ENCODE data around the gene PSMB11.
"Not testable (repeated sequence)": the region's sequence is repeated elsewhere in the genome, so short reads cannot be mapped to it uniquely, and the experiment has no call there.

Gene PSMB11

GRCh38 chr14:23042162-23042965, at the start of gene PSMB11:
PSMB11 (plus strand) TSS chr14:23042212; CDS start chr14:23042226, 14 bp downstream.
- DNase-seq, result no peak

DNA sequence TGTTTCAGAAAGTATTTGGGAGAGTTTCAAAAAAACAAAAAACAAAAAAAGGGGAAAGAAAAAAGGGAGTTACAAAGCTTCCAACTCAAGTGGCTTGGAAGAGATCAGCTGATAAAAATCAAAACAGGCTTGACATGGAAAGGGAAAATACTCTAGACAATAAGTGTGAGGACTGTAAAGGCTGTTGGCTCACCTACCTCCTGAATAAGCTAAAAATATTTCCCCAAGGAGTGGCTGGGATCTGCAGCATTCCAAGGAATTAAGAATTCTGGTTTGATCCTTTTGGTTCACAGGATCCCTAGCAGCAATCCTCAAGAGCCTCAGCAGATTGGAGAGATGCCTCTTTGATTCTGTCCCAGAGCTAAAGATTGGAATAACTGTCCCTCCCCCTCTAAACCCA, 48.5 kb upstream of the PSMB11 start:
- DNase-seq, result no peak

DNA sequence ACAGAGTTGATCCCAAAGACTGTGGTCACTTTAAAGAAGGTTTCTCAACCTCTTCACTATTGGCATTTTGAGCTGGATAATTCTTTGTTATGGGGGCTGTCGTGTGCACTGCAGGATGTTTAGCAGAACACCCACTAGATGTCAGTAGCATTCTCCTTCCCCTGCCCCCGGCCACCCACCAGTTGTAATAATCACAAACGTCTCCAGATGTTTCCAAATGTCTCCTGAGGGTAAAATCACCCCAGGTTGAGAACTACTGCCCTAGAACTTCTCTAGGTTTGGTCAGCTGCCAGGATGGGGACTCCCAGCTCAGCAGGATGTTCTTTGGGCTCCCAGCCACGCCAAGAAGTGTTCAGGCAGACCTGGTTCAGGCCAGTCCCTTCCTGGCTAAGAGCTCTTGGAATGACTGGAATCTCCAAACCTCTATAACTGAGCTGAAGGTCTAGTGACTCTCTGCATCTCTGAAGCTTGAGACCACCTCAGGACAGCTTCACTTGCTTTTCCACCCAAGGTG, 47.2 kb upstream of the PSMB11 start:
- DNase-seq, result peak; percentile 26

DNA sequence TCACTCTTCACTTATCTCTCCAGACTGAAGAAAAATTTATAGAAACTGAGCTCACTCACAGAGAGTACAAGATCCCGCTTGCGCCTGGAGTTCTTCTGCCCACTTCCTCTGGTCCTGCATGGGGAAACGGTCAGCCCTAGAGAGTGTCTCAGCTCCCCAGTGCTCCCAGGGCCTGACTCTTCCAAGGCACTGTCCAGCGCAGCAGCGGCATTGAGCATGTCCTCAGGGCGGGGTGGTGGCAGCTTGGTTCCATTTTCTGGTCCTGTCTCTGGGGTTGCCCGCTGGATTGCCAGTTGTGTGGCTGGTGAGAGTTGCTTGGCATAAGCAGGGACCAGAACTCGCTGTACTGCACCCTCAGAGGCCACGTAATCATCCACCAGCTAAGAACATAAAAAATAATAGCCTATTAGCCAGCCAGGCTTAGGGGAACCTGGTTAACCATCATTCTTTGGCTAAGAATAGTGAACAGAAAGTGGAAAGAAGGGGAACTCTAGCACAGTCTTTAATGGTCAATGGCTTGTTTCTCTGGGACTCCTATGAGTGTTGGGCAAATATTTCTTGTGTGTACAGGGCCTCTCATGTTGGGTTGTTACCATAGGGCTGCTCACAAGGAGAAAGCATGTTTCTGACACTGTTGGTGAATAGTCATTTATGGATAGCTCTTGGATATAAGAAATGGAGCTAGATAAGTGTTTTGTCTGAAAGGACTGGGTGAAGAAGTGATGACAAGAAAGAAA, 46.0 kb upstream of the PSMB11 start:
- no peak for DNase-seq

DNA sequence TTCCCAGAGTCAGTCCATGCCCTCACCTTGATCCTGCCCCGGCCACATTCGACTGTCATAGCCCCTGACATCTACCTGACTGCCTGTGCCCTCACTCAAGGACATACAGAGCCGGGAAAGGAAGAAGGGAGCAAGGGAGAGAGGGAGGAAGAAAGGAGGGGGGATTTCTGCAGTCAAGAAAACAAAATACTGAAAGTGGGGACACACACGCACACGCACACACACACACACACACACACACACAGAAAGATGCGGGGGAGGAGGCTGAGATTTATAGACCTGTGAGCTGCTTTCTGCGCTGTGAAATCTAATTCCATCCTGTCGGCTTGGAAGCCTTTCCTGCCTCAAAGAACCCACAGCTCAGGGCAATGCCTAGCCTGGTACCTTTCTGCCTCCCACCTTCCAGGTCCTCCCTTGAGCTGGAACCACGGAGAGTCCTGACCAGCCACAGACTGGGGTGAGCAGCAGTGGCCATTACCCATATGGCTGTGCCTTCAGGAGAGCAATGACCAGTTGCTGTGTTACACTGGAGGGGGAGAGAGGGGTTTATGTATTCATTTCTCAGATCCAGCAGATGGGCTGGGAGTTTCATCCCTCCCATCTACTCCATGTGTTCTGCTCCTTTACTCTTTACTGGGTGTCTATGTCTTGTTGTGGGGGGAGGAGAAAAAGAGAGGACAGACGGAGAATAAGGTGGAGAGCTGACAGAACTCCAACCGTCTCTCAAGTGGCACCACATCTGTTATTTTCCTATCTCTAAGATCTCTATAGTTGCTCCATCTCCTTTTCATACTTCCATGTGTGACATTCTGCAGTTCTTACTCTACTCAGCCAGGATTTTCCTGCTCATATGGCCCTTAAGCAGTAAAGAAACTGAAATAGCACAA, 45.0 kb upstream of the PSMB11 start:
- peak; percentile 9 for DNase-seq

- DNase-seq, result no peak
Measured at GRCh38 chr14:22997676-22998323, 44.2 kb upstream of the PSMB11 start.

DNA sequence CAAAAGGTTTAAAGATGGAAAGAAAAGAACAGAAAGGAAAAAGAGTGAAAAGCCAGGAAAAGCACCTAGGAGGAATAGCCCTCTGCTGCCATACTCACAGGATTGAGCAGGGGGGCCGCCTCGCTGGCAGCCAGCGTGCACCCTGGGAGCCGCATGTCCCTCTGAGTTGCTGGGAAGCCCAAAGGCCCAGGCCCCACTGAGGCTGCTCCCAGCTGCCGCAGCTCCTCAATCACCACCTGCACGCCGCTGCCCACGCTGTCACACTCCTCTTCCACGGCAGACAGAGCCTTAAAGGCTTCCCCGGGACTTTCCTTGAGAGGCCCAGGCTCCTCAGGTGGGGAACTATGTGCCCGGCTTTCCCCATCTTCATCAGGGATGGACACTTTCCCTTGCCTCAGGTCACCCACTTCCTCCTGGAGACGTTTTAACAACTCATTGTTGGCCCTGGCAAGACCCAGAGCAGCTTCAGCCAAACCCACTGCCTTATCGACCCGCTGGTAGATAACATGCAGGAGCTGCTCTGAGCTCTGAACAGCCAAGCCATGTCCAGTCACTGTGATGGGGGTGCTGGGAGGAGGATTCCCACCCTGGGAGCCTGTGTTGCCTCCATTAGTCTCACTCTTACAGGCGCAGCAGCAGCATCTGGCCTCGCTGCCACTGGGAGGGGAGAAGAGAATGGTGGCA, 43.5 kb upstream of the PSMB11 start:
- no peak for DNase-seq

- no peak for DNase-seq
Measured at GRCh38 chr14:23000860-23001259, 41.2 kb upstream of the PSMB11 start.

- no peak for DNase-seq
Measured at GRCh38 chr14:23002592-23002991, 39.4 kb upstream of the PSMB11 start.

GRCh38 chr14:23004274-23004673, 37.7 kb upstream of the PSMB11 start:
- not testable (repeated sequence) for DNase-seq

GRCh38 chr14:23005451-23006187, 36.4 kb upstream of the PSMB11 start:
- no peak for DNase-seq

- DNase-seq, result no peak
Measured at GRCh38 chr14:23006188-23006534, 35.9 kb upstream of the PSMB11 start.

DNA sequence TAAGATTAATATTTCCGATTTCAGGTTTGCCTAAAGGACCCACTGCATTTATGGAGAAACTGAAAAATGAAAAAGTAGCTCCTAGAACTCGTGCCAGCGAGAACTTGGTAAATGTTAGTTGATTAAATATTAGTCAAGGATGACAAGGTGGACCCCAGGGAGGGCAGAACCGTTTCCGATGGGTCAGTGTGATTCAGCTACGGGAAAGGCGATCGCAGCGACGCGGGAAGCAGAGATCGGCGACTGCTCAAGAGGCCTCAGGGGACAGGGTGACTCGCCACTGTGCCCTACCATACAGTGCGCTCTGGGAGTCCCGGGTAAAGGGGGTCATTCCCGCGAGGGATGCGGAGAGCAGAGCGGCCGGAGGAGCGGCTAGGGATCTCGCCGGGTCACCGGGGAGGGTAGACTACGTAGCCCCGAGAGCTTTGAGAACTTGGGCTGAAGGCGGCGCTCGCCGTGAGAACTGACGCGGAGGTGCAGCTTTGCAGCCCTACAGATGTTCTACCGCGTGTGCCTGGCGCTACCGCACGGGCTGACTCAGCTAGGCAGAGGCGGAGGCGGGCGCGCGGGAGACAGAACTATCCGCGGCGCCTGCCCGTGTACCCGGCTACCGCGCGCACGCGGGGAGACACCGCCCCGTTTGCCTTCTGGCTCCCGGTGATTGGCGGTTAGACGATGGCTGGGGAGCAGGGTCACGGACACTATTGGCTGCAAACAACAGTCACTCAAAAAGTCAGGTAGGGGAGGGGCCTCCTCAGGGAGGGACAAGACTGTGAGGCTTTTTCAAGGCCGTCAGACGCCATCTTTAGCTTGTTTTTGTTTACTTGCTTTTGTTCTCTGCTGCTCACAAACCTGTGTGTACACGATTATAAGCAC, 35.2 kb upstream of the PSMB11 start:
- DNase-seq, result peak; percentile 95

GRCh38 chr14:23008831-23009230, 33.2 kb upstream of the PSMB11 start:
- DNase-seq, result peak; percentile 68

GRCh38 chr14:23009483-23009938, 32.5 kb upstream of the PSMB11 start:
- DNase-seq, result no peak

DNA sequence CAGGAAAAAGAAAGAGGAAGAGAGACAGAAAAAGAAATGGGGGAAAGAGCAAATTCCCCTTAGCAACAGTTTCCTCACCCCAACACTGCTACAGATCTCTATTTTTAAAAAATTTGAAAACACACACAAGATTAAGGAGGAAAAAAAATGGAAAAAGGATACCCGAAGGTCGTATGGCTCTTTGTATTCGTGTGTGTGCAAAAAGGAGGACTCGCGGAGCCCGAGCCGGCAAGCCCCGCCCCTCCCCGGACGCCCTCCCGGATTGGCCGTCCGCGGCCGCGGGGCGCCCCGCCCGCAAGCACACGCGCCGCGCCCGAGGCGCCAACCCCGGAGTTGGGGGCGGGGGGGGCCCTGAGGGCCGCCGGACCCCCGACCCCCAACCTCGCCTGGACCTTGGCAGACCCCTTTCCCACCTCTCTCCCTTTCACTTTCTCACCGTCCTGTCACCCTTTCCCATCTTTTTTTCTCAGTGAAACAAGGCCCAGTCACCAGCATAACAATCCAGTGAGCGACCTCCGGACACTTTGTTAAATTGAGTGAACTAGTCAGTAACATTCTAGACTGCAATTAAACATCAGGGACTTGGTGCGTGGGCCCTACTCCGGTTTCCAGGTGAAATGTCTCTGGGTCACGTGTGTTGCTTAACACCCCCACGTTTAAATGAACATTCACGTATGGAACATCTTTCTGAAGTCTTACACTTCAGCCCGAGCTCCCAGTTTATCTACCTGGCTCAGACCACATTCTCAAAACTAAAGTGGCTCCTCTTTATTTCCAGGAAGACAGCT, 31.9 kb upstream of the PSMB11 start, which contains the start of gene C14orf93:
TSS of gene C14orf93 (minus strand) at position 205 of the 788 bp plus-strand sequence. CDS start 11,120 bp downstream, outside the sequence.
- DNase-seq, result peak; percentile 59

- DNase-seq, result no peak
Measured at GRCh38 chr14:23013054-23013748, 28.8 kb upstream of the PSMB11 start.

DNA sequence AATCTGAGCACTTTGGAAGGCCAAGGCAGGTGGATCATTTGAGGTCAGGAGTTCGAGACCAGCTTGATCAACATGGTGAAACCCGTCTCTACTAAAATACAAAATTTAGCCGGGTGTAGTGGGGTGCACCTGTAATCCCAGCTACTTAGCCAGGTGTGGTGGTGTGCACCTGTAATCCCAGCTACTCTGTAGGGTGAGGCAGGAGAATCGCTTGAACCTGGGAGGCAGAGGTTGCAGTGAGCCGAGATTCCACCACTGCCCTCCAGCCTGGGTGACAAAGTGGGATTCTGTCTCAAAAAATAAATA, 28.3 kb upstream of the PSMB11 start:
- not testable (repeated sequence) for DNase-seq

DNA sequence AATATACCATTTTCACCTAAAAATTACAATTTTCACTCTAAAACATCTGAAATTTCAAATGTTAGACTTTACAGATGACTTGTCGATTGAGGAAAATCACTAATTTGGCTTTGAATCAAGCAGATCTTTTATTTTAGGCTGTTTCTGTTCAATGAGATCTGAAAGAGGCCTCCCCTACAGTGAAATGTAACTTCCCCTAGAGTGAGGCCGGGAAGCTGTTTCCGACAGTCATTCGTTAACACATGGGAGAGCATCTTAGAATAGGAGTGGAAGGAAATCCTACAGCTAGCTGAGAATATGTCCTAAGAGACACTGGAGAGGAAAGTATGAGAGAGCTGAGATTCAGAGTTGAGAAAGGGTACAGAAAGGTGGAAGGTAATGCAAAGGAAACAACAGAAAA, 26.4 kb upstream of the PSMB11 start:
- DNase-seq, result no peak
